HEK293T (cell line): ENCODE data around the gene RBM25.

Experiments
- BHLHE40 ChIP-seq: fragments of 450-650 bp; IDR thresholded peaks from 2 replicates; pipeline ENCODE4 v1.6.1; 2016; ENCODE audit warnings: mild to moderate bottlenecking, moderate library complexity, borderline replicate concordance
- FOXK2 ChIP-seq: fragments of 450-650 bp; IDR thresholded peaks from 2 replicates; pipeline ENCODE4 v1.6.1; 2016; ENCODE audit warnings: mild to moderate bottlenecking
- FOXM1 ChIP-seq: fragments of 450-650 bp; IDR thresholded peaks from 2 replicates; pipeline ENCODE4 v1.6.1; 2017; ENCODE audit warnings: mild to moderate bottlenecking, borderline replicate concordance
- TARDBP ChIP-seq: fragments of 450-650 bp; IDR thresholded peaks from 2 replicates; pipeline ENCODE4 v1.6.1; 2016

DNA sequence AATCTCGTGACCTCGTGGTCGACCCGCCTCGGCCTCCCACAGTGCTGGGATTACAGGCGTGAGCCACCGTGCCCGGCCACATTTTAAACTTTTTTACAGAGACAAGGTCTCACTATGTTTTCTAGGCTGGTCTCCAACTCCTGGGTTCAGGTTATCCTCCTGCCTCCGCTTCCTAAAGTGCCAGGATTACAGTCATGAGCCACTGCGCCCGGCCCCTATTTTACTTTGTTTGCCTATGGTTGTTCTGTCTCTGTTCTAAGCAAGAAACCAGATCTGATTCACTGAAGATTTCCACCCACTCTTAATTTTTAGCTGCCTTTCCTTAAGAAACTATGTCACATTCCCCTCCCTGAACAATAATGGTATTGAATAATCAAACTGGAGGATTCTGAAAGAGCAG, 39.1 kb downstream of the RBM25 start:
- TF ChIP-seq FOXK2 (no peak), FOXM1 (no peak), TARDBP (no peak), BHLHE40 (no peak)
